Vagina (tissue), 2 donors: ENCODE data around the gene TPSD1.

Experiments
- POLR2A ChIP-seq, 2 donors: fragments of 450-650 bp; IDR thresholded peaks; one replicate each; pipeline ENCODE4 v1.6.1; 2017; ENCODE audit warnings: antibody characterized with exemption in 2 of 2, mild to moderate bottlenecking in 2 of 2, moderate library complexity in 2 of 2
- POLR2AphosphoS5 ChIP-seq, 2 donors: sonication (generic); formaldehyde crosslinking; IDR thresholded peaks; one replicate each; pipeline ENCODE4 v1.9.0; 2017; ENCODE audit warnings: antibody characterized with exemption in 2 of 2, mild to moderate bottlenecking in 2 of 2, low read depth in 1 of 2; ENCODE audit not compliant: insufficient read depth in 1 of 2

DNA sequence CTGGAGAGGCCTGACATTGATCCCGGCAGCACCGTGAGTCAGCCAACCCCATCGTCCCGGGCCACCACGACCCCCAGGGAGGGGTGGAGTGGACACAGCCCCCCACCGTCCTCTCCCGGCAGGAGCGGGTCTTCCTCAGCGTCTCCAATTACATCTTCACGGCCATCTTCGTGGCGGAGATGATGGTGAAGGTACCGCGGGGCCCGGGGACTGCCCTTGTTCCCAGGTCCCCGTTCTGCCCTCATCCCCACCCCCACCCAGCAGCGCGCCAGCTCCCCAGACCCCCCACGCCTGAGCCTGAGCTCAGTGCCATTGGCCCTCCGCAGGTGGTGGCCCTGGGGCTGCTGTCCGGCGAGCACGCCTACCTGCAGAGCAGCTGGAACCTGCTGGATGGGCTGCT, 45.4 kb upstream of the TPSD1 start:
- TF ChIP-seq POLR2AphosphoS5 (IDR thresholded peaks at IDR 0.05; ENCODE audit: insufficient read depth in 1 of 2, low read depth in 1 of 2) = no peak
- TF ChIP-seq POLR2A (IDR thresholded peaks at IDR 0.05) = no peak
